GM21825 (cell line): ENCODE data around the gene CREB1.

Source experiments
- ATAC-seq: cut with Tn5 transposase; IDR thresholded peaks from one replicate; pipeline ENCODE4 v1.9.1; 2021; ENCODE audit warnings: mild to moderate bottlenecking, moderate library complexity; ENCODE audit not compliant: unreplicated experiment

The CREB1 gene

GRCh38 chr2:207503234-207503633 is 26.5 kb upstream of the CREB1 start:
- no peak for ATAC-seq

GRCh38 chr2:207504513-207505170 is 25.1 kb upstream of the CREB1 start:
- no peak for ATAC-seq

DNA sequence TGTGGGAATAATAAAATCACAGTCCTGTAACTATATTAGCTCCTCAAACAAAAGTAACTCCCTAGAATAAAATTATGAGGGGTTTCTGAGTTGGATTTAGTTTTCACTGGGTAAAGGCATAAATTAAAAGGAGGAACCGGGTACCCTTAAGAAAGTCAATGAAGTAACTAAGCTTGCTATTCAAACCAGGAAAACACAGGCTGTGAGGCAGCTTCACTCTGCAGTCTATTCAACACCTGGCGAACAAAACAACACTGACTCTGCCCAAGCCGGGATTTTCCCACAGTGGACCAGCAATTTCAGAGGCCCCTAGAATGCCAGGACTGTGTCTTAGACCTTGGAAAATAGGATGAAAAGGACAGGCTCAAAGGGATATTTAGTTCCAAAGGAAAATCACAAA is 24.6 kb upstream of the CREB1 start:
- peak; percentile 51 for ATAC-seq

DNA sequence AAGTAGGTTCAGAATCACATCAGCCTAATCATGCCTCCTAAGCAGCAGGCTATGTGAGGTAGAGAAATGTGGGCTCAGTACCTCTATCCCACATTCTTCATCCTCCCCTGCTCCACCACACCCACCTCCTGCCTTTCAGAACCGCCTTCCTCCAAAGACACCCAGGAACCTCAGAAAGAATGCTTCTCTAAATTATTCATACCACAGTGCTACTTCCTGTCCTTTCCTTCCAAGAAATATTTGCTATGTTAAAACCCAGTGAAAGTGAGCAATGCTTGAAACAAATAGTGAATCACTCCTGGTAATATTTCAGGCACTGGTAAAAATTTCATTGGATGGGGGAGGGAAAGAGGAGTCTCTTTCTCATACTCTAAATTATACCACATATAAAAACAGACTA is 24.0 kb upstream of the CREB1 start:
- ATAC-seq = no peak

GRCh38 chr2:207506426-207506825 is 23.3 kb upstream of the CREB1 start:
- no peak for ATAC-seq

DNA sequence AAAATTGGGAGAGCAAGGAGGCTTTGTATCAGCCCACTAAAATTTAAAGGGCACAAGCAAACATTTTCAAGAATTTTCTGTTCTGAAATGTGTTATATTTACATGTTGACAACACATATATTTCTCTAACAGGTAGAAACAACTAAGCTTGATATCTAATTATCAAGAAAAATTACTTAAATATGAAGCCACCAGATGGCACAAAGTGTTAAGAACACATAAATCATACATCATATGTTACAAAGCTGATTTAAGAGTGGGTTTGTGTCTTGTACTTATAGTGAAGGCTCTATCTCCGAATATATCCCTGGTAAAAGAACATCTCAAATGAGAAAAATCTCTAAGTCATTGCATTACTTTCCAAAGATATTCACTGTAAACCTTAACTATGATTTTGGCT is 19.6 kb upstream of the CREB1 start:
- no peak for ATAC-seq

DNA sequence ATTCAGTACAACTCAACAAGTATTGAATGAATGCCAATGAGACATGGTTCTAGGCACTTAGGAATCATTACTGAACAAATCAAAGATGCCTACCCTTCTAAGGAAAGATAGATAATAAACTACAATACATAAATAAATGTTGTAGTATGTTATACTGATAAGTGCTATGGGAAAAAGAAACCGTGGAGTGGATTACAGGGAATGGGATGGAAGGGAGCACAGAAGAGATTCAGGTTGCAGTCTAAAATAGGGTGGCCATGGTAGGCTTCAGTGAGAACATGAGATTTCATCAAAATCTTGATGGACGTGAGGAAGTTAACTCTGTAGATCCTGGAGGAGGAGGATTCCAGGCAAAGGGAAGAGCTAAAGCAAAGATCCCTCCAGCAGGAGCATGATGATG is 17.9 kb upstream of the CREB1 start:
- no peak for ATAC-seq

- ATAC-seq = no peak
Measured at GRCh38 chr2:207512356-207512755, 17.4 kb upstream of the CREB1 start.

DNA sequence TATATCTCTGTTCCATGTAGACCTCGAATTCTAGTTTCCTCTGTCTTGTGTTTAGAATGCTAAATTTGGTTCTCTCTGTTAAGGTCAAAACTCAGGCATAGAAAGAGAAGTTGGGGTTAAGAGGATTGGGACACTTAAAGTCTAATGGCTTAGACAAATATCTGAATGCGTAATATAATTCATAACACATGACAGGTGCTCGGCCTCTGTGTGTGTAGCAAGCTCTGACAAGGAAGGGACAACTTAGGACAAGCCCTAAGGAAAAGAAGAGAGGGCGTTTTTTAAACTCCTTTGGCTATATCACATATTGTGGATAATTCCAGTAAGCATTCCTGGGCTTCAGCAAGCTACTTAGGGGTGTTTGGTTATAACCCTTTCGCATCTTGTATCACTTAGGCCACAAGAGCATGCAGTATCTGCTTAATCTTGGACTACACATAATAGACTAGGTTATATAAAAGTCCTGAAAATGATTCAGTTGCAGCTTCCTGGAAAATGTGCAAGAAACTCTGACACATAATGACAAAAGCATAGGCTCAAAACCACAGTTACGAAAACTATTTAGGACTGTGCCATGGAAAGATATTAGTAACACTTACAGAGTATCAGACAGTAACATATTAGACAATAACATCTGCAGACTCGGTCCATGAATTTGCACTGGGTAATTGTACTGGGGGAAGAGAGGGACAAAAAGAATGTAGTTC is 16.1 kb upstream of the CREB1 start:
- no peak for ATAC-seq

DNA sequence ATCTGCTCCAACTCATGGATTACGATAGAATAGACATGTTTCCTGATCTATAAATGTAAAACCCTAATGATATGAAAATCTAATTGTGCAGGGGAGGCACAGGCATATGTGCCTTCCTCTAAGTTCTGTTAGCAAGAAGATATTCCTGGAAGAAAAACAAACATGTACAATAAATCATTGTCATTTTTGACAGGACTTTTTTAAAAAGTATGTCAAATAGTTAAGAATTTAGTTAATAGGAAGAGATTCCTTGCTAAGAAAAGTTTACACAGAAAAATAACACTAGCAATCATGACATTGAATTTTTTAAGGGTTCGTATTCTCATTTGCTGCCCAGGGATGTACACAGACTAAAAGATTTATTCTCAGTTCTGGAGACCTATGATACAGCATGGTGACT is 15.3 kb upstream of the CREB1 start:
- ATAC-seq = no peak

GRCh38 chr2:207515671-207516070 is 14.1 kb upstream of the CREB1 start:
- ATAC-seq = no peak

- no peak for ATAC-seq
Measured at GRCh38 chr2:207516206-207516605, 13.6 kb upstream of the CREB1 start.

DNA sequence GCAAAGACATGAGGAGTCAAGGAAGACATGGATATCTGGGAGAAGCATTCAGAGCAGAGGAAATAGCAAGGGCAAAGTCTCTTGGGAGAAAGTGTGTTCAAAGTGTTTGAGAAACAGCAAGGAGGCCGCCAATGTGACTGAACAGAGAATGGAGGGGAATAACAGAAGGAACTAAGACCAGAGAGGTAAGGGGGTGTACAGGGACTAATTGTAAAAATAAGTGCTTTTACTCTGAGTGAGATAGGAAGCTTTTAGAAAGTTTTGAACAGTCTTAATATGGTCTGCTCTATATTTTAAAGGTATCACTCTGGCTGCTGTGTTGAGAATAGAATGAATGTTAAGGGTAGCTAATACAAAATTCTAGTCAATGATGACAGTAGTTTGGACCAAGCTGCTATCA is 6.8 kb upstream of the CREB1 start:
- no peak for ATAC-seq

GRCh38 chr2:207525296-207525695 is 4.5 kb upstream of the CREB1 start:
- ATAC-seq = no peak

DNA sequence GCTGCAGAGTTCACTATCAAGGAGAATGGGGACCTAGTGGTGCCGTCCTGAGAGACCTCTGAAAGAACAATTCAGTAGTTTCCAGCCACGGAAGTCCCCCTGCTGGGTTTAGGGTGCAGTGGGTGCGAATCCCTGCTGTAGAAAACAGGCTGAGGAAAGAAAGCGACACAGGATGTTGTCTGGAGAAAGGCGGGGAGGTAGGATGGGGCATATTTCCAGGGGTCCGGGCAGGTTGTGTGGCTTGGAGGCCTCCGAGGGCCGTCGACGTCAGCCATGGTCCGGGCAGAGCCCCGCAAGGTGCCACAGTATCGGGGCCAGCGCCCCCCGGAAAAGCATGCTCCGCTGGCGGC is 807 bp upstream of the CREB1 start:
- ATAC-seq = peak; percentile 9

DNA sequence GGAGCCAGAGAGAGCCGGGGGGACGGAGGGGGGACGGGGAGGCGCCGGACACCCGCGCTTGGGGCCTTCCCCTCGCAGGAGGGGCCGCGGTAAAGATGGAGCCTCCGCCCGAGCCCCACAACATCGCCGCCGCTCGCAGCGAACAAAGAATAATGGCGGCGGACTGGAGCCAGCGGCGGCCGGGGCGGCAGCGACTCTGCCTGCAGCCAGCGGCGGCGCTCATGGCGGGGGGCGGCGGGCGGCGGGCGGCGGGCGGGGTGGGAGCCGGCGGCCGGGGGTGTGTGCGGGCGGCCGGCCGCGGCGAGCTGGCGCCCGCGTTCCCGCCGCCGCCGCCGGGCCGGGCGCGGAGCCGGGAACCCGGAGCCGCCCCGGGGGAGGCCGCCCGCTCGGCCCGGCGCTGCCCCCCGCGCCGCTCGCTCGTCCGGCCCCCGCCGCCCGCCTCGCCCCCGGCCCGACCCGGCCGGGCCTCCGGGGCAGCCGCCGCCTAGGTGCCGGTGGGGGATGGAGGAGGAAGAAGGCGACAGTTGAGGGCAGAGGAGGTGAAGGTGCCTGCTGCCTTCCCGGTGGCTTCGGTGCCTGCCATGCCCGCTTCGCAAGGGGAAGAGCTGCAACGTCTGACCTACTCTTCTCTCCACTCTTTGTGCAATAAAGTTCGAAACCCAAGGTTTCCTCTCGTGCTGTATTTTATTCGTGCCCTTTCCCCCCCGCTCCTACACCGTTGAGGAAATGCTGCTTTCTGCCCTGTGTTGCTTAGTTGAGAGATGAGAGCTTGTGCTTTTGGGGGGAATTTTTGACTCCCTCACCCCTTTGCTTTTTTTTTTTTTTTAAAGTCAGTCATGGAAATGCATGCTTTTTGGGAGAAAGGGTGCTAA is 634 bp downstream of the CREB1 start:
- ATAC-seq = no peak

- ATAC-seq = no peak
Measured at GRCh38 chr2:207531032-207531952, 1.5 kb downstream of the CREB1 start.

- ATAC-seq = no peak
Measured at GRCh38 chr2:207532676-207533075, 2.9 kb downstream of the CREB1 start.

DNA sequence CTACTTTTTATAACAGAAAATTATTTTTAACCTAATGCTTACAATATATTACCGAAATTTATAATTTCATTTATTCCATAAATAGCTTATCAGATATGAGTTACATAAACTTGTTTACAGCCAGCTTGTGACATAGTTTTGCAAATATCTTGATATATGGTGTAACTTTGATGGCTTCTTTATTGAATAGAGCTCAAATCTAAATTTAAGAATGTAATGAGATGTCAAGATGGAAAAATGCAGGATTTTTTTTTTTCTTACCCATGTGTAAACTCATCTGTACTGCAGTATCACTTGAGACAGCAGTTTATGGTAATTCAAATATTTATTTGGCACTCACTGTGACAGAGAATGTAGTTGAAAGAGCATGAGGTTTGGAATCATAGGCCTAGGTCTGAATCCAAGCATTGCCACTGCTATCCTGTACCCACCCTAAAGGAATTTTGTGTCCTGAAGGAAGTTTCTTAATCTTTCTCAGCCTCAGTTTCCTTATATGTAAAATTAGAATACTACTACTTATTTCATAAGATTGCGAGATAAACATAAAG is 3.8 kb downstream of the CREB1 start:
- ATAC-seq = no peak

DNA sequence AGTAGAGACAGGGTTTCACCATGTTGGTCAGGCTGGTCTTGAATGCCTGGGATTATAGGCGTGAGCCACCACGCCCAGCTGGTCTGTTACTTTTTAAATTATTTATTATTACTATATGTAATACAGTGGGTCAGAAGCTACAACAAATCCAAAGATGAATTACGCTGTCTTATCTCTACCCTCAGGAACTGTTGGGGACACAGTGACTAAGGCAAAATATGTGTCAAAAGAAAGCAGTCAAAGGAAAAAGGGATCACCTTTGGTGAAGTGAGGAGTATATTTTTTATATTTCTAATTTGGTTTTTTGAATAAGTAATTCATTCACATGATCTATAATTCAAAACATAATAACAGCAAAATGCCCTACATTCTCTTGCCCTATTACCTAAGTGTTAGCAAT is 4.7 kb downstream of the CREB1 start:
- no peak for ATAC-seq

- ATAC-seq = no peak
Measured at GRCh38 chr2:207539470-207539869, 9.7 kb downstream of the CREB1 start.
